Activated naive CD4-positive, alpha-beta T cell treated with anti-CD3 and anti-CD28 coated beads, Interleukin-2, amount 10 ng/mL, durations not matched to agents 7 days and 5 days (primary cell): ENCODE measurements around the gene MARVELD3.

ENCODE experiments used
- CTCF ChIA-PET: fragments of 350-600 bp; sonication (Branson Sonifier 250); formaldehyde crosslinking; loops from one replicate; lab custom pipeline; 2021; ENCODE audit warnings: antibody characterized with exemption; lab: Charles Lee
- DNase-seq: peaks from one replicate; pipeline ENCODE4 v3.0.0-alpha.2; 2020
- H3K27ac Mint-ChIP-seq: one replicate; pipeline ENCODE4 v1.8.0; 2021; ENCODE audit warnings: mild to moderate bottlenecking, moderate library complexity, mixed read lengths
- H3K27me3 Mint-ChIP-seq: one replicate; pipeline ENCODE4 v1.8.0; 2021; ENCODE audit warnings: mild to moderate bottlenecking, mixed read lengths
- H3K36me3 Mint-ChIP-seq: one replicate; pipeline ENCODE4 v1.8.0; 2021; ENCODE audit warnings: mixed read lengths
- H3K4me1 Mint-ChIP-seq: one replicate; pipeline ENCODE4 v1.8.0; 2021; ENCODE audit warnings: mixed read lengths
- H3K4me3 Mint-ChIP-seq: one replicate; pipeline ENCODE4 v1.8.0; 2021; ENCODE audit warnings: mild to moderate bottlenecking, moderate library complexity, mixed read lengths
- H3K9me3 Mint-ChIP-seq: one replicate; pipeline ENCODE4 v1.8.0; 2021; ENCODE audit warnings: mixed read lengths

Gene MARVELD3

DNA sequence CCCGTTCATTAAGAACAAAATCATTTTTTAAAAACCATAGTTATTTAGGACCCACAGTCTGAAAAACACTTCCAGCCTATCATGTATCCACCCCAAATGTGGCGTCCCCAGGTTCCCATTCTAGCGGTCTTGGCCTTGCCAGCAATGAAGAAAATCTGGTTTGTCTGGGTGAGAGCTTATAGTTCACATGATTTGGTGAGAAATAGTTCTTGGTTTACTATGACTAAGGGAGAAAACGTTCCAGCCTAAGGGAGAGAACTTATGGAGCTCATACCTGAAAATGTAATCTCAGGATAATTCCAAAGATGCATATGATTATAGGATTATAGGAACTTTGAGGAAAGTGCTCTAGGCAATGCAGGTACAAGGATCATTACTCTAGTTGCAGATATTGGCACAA, 4.8 kb downstream of the MARVELD3 start:
- no peak for DNase-seq
- H3K27ac Mint-ChIP-seq, result no peak overlapping the region
- H3K4me1 Mint-ChIP-seq, result peaks cover 2% of the 10 kb centered on the region
- H3K9me3 Mint-ChIP-seq, result no peaks in the 10 kb centered on the region
- H3K4me3 Mint-ChIP-seq, result no peak overlapping the region
- peaks cover 4% of the 10 kb centered on the region for H3K27me3 Mint-ChIP-seq
- H3K36me3 Mint-ChIP-seq, result no peaks in the 10 kb centered on the region
- CTCF ChIA-PET, result no interaction called here

DNA sequence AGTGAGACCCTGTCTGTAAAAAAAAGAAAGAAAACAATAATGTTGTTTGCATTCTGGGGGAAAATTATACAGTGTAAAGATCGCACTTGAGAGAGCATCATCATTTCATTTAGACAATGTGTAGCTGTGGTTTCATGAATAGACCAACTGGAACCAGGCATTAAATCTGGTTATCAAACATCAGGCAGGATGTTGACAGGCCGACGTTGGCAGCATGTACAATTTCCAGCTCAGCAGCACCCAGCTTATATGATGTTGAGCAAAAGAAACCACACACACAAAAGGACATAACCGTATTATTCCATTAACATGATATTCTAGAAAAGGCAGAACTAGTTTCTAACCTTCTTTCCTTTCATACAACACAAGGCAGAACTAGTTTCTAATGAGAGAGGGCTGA, 5.8 kb downstream of the MARVELD3 start:
- DNase-seq, result no peak
- Mint-ChIP-seq H3K9me3 (no peaks in the 10 kb centered on the region), H3K36me3 (no peaks in the 10 kb centered on the region), H3K27me3 (peaks cover 4% of the 10 kb centered on the region), H3K4me3 (no peak overlapping the region), H3K4me1 (no peaks in the 10 kb centered on the region), H3K27ac (no peak overlapping the region)
- CTCF ChIA-PET, result interaction anchor here (1.0 kb wide), 1 partner anchor 21 kb away, joined by 3 read pairs; no protein-coding TSS in a partner anchor

DNA sequence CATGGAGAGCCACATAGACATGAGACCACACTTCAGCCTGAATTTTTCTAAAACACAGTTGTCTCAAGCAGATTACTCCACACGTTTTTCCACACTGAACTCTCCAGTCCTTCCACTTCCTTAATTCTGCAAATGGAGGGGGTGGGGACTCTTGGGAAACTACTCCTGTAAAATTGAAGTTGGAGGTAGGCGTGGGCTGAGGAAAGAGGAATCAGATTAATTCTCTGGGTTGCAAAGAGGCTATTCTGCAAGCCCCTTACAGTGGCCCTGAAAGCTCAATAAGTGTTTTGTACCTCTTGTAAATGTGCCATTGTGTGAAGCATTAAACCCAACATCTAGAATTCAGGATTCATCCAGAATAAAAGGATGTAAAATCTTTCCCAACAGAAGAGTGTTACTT, 9.6 kb downstream of the MARVELD3 start:
- CTCF ChIA-PET, result no interaction called here

DNA sequence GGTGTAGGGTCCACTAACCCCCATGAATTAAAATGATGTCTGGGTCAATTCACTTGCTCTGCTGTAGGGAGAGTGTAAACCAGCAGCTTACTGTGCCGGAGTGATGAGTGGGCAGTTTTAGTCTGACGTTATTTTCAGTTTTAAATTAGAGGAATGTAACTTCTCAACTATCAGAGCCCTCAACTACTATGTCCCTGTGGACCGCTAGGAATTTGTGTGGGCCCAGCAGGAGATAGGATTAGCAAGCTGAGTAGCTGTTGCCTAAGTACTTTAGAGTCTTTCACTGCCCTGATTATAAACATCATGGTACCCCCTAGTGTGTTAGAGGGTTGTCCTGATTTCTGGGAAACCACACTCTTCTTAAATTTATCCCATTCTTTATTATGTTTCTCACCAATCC, 11.4 kb downstream of the MARVELD3 start:
- no peaks in the 10 kb centered on the region for H3K4me1 Mint-ChIP-seq
- H3K4me3 Mint-ChIP-seq, result no peak overlapping the region
- no peak overlapping the region for H3K27ac Mint-ChIP-seq
- no peaks in the 10 kb centered on the region for H3K27me3 Mint-ChIP-seq
- no peaks in the 10 kb centered on the region for H3K9me3 Mint-ChIP-seq
- CTCF ChIA-PET, result interaction anchor here (1.0 to 1.5 kb wide), 2 partner anchors 14 to 26 kb away, joined by 3 read pairs; no protein-coding TSS in a partner anchor
- no peaks in the 10 kb centered on the region for H3K36me3 Mint-ChIP-seq
- DNase-seq, result no peak

More for the DNA sequence above, 9.6 kb downstream of the MARVELD3 start:
- Mint-ChIP-seq H3K27ac (no peak overlapping the region), H3K4me3 (no peak overlapping the region), H3K4me1 (no peaks in the 10 kb centered on the region), H3K36me3 (no peaks in the 10 kb centered on the region), H3K27me3 (peaks cover 4% of the 10 kb centered on the region), H3K9me3 (no peaks in the 10 kb centered on the region)
- no peak for DNase-seq

DNA sequence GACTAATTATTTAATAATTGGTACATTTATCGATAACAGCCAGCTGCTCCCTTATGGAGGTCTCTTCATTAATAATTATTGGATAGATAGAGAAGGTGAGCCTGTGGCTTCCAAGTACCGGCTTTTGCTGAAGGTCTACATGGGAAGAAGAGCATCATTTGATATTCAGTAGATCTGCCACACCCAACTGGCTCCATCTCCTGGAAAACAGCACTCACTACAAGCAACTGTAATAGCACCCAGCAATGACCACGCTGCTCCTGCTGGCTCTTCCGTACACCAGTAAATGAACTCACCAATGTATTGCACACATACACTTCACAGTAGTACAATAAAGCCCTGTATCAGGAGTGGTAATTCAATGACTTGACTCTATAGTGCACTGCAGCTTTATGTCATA, 19.5 kb downstream of the MARVELD3 start:
- H3K9me3 Mint-ChIP-seq, result no peaks in the 10 kb centered on the region
- no peak for DNase-seq

DNA sequence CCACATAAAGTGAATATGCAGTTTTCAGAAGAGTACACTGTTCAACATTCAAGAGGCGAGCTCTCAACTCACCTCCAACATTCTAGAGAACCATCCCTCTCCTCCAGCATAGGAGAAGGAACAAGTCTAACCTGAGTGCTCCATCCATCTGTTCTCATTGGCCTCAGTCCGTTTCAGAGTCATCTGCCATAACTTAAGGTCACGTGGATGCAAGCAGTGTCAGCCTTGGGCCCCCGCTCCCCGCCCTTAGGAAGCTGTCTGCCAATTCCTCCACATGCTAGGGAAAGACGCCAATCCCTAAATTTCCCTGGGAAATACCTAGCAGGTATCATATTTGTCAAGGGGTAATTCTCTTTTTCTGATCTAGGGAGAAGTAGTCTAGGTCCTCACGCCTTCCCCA, 21.4 kb downstream of the MARVELD3 start:
- CTCF ChIA-PET, result interaction anchor here (0.6 kb wide), 1 partner anchor 37 kb away, joined by 3 read pairs; no protein-coding TSS in a partner anchor
- Mint-ChIP-seq H3K4me1 (no peaks in the 10 kb centered on the region), H3K9me3 (no peaks in the 10 kb centered on the region)

More for the DNA sequence above, 19.5 kb downstream of the MARVELD3 start:
- H3K27ac Mint-ChIP-seq, result no peak overlapping the region
- H3K4me3 Mint-ChIP-seq, result no peak overlapping the region
- no peaks in the 10 kb centered on the region for H3K27me3 Mint-ChIP-seq
- H3K36me3 Mint-ChIP-seq, result no peaks in the 10 kb centered on the region
- CTCF ChIA-PET, result interaction anchor here (1.4 to 1.8 kb wide), 2 partner anchors 36 to 81 kb away, joined by 4 to 7 read pairs; no protein-coding TSS in a partner anchor
- no peaks in the 10 kb centered on the region for H3K4me1 Mint-ChIP-seq

DNA sequence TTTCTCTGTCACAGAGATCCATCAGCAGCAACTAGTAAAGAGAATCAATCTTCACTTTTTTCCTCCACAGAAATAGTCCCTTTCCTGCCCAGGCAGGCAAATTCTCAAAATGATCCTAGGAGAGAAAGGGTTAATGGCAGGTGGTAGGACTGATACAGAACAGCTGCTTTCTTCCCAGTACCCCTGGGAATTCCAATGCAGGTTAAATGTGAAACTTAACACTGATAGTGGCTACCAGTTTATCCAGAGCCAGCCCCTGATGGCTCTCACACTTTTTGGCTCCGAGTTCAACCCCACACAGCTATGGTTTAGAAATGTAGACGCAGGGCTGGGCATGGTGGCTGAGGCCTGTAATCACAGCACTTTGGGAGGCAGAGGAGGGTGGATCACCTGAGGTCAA, 22.2 kb downstream of the MARVELD3 start:
- CTCF ChIA-PET, result no interaction called here
- H3K4me1 Mint-ChIP-seq, result no peaks in the 10 kb centered on the region
- no peak for DNase-seq
- H3K9me3 Mint-ChIP-seq, result no peaks in the 10 kb centered on the region
- H3K27ac Mint-ChIP-seq, result no peak overlapping the region
- H3K4me3 Mint-ChIP-seq, result no peak overlapping the region
- no peaks in the 10 kb centered on the region for H3K27me3 Mint-ChIP-seq
- peaks cover 2% of the 10 kb centered on the region for H3K36me3 Mint-ChIP-seq

More for the DNA sequence above, 21.4 kb downstream of the MARVELD3 start:
- no peak overlapping the region for H3K27ac Mint-ChIP-seq
- peaks cover under 1% of the 10 kb centered on the region for H3K36me3 Mint-ChIP-seq
- no peaks in the 10 kb centered on the region for H3K27me3 Mint-ChIP-seq
- H3K4me3 Mint-ChIP-seq, result no peak overlapping the region
- DNase-seq, result no peak

DNA sequence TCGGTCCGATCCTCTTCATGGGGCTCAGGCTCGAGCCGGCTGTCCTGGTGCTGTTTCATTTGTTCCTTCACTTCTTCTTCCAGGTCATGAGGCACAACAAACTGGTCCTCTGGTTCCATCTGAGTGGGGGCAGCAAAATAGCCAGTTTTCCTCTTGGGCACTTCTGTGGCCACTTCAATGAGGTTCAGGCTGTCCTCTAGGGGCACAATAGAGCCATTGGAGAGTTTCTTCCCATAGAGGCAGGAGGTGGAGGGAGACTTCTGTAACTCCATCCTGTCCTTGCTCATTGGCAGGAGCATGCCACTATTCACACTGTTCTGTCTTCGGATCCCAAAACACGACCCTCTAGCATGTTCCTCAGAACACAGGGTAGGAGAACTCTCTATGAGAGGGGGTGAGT, 22.9 kb downstream of the MARVELD3 start:
- Mint-ChIP-seq H3K4me1 (no peaks in the 10 kb centered on the region), H3K27ac (no peak overlapping the region), H3K36me3 (peaks cover 2% of the 10 kb centered on the region), H3K27me3 (no peaks in the 10 kb centered on the region), H3K4me3 (no peak overlapping the region), H3K9me3 (no peaks in the 10 kb centered on the region)
- CTCF ChIA-PET, result no interaction called here
- DNase-seq, result no peak

DNA sequence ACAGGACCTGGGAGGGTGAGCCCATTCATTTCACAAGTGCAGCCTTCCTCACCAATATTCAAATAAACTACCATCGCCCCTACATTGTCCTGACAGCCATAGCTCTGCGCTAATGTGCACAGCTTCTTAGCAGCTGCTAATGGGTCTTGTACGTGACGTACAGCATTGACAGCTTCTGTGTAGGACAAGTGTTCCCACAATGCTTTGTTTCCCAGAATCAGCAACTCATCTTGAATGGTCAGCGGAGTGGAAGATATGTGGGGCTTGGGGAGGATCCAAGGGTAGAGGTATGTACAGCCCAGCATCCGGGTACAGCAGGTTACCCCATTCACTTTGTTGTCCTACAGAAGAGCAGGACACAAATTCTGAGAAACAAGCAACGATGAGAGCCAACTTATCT, 23.7 kb downstream of the MARVELD3 start:
- H3K27ac Mint-ChIP-seq, result no peak overlapping the region
- H3K27me3 Mint-ChIP-seq, result no peaks in the 10 kb centered on the region
- H3K36me3 Mint-ChIP-seq, result peaks cover 2% of the 10 kb centered on the region
- CTCF ChIA-PET, result no interaction called here
- H3K4me1 Mint-ChIP-seq, result no peaks in the 10 kb centered on the region
- DNase-seq, result no peak
- H3K4me3 Mint-ChIP-seq, result no peak overlapping the region
- no peaks in the 10 kb centered on the region for H3K9me3 Mint-ChIP-seq

DNA sequence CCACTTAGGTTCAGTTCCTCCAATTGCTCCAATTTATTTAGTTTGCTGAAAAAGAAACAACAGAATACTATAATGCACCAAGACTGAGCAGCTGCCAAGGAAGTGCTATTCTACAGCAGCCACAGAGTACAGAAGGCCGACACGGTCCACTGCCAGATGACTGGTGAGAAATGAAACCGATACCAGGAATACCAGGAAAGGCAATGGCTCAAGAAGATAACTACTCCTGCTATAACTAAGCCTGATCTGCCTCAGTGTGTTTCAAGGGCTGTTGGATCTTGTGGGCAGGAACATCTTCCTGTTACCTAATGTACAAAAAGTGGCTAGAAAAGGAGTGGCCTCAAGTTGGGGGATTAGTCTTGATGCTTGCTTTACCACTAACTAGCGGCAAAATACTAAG, 32.8 kb downstream of the MARVELD3 start:
- Mint-ChIP-seq H3K36me3 (peaks cover 4% of the 10 kb centered on the region), H3K4me1 (no peaks in the 10 kb centered on the region), H3K9me3 (no peaks in the 10 kb centered on the region), H3K27ac (no peak overlapping the region), H3K27me3 (no peaks in the 10 kb centered on the region), H3K4me3 (no peak overlapping the region)
- CTCF ChIA-PET, result no interaction called here
- DNase-seq, result no peak

DNA sequence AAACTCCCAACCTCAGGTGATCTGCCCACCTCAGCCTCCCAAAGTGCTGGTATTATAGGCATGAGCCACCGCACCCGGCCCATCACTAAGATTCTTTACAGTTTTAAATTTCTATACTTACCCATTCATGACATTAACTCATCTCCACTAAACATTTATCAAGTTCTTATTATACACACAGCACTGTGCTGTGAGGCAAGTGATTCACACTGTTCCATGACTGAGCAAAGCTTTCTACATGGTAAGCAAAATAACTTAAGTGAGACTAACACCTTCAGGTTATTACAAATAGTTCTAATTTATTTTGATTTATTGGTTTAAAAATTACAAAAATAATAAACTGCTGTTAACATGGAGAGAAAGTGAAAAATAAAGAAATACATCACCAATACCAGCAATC, 33.5 kb downstream of the MARVELD3 start:
- H3K36me3 Mint-ChIP-seq, result peaks cover 4% of the 10 kb centered on the region
- H3K27me3 Mint-ChIP-seq, result no peaks in the 10 kb centered on the region
- DNase-seq, result no peak
- H3K27ac Mint-ChIP-seq, result no peak overlapping the region
- CTCF ChIA-PET, result no interaction called here
- no peaks in the 10 kb centered on the region for H3K4me1 Mint-ChIP-seq
- H3K4me3 Mint-ChIP-seq, result no peak overlapping the region
- H3K9me3 Mint-ChIP-seq, result no peaks in the 10 kb centered on the region

DNA sequence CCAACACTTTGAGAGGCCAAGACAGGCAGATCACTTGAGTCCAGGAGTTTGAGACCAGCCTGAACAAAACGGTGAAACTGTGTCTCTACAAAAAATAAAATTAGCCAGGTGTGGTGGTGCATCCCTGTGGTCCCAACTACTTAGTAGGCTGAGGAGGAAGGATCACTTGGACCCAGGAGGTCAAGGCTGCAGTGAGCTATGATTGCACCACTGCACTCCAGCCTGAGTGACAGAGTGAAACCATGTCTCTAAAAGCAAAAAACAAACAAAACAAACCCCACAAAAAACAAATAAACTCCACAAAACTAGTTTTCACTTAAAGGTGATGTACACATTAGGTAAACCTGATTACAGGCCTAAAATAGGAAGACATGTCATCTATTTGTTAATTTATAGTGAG, 40.3 kb downstream of the MARVELD3 start:
- CTCF ChIA-PET, result no interaction called here
- no peaks in the 10 kb centered on the region for H3K9me3 Mint-ChIP-seq
- DNase-seq, result no peak
- no peak overlapping the region for H3K4me3 Mint-ChIP-seq
- peaks cover 1% of the 10 kb centered on the region for H3K36me3 Mint-ChIP-seq
- no peak overlapping the region for H3K27ac Mint-ChIP-seq
- H3K4me1 Mint-ChIP-seq, result no peaks in the 10 kb centered on the region
- no peaks in the 10 kb centered on the region for H3K27me3 Mint-ChIP-seq

DNA sequence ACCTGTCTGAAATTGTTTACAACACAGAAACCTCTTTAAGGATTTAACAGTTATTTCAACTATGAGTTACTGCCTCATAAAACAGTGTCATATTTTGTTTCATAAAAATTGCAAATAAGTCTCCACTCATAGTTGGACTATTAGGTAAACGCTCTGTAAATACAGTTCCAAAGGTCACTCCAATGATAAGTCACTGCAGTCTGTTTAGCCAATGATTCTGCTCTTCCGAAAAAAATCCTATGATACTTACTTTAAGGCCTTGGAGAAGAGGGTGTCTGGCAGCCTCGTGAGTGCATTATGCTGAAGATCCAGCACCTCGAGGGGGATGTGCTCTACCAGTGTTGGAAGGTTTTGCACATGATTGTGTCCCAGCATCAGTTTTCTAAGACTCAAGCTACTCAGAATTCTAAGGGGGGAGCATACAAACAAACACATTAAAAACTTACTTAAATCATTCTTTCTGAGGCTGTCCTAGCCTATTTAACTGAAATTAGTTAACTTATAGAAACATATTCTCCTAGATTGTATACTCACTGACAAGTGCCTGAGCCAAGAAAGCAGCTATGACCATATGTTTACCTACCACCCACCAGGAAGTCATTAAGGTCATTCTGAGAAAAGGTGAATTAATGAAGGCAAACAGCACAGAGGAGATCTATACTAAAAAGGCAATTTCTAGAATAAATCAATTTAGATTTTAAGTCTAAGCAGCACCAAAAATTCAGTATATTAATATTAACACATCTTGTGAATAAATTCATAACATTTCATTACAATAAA, 41.1 kb downstream of the MARVELD3 start:
- H3K27ac Mint-ChIP-seq, result no peak overlapping the region
- peaks cover 1% of the 10 kb centered on the region for H3K36me3 Mint-ChIP-seq
- CTCF ChIA-PET, result no interaction called here
- no peaks in the 10 kb centered on the region for H3K4me1 Mint-ChIP-seq
- no peak for DNase-seq
- H3K9me3 Mint-ChIP-seq, result no peaks in the 10 kb centered on the region
- no peak overlapping the region for H3K4me3 Mint-ChIP-seq
- no peaks in the 10 kb centered on the region for H3K27me3 Mint-ChIP-seq

DNA sequence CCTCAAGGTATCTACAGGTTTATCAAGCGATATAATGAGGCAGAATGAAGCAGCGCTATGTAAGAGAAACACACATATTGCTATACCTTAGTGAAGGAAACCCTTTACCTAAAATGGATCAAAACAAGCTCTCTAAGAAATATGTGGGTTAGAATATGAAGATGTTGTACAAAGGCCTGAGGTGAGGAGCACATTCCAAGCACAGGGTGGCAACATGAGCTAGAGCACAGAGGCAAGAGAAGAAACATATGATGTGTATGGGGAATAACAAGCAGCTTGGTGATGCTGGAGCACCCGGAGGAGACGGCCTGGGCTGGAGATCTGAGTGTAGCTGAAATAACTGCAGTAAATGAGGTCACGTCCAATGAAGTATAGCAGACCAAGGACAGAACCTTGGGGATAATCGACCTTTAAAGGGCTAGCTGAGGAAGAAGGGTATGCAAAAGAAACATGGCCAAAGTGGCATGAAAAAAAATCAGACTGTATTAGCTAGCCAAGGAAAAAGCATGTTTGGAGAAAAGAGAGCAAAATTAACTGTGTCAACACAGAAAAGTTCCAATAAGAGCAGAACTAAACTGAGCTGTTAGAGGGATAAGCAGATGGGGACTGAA, 44.0 kb downstream of the MARVELD3 start:
- Mint-ChIP-seq H3K27me3 (no peaks in the 10 kb centered on the region), H3K27ac (no peak overlapping the region), H3K4me3 (no peak overlapping the region), H3K9me3 (no peaks in the 10 kb centered on the region), H3K36me3 (peaks cover 3% of the 10 kb centered on the region), H3K4me1 (no peaks in the 10 kb centered on the region)
- no peak for DNase-seq
- CTCF ChIA-PET, result no interaction called here

DNA sequence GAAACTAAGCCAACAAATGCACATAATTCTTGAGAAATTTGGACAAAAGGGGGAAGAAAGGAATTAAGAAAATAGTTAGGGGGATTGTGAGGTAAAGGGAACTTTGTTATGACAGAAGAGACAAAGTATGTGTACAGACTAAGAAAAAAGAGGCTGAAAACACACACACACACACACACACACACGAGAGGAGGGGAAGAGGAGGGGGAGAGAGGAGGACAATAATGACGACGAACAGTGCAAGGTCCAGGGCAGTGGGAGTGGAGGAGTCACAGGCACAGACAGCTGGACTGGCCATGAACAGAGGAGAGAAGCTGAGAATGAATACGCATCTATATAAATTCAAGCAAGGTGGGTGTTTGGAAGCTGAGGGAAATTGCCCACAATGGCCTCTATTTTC, 44.6 kb downstream of the MARVELD3 start:
- Mint-ChIP-seq H3K9me3 (no peaks in the 10 kb centered on the region), H3K4me1 (no peaks in the 10 kb centered on the region), H3K36me3 (peaks cover 3% of the 10 kb centered on the region), H3K4me3 (no peak overlapping the region), H3K27me3 (no peaks in the 10 kb centered on the region), H3K27ac (no peak overlapping the region)
- DNase-seq, result no peak
- CTCF ChIA-PET, result no interaction called here
